ENCODE data around the gene LCE1F. TPM values are rescaled to one million over a fixed set of nuclear protein-coding genes. Genes with fewer than 3 reads are reported as not detected.

Gene LCE1F
- polyA plus RNA-seq, 3 donors, result not detected

DNA sequence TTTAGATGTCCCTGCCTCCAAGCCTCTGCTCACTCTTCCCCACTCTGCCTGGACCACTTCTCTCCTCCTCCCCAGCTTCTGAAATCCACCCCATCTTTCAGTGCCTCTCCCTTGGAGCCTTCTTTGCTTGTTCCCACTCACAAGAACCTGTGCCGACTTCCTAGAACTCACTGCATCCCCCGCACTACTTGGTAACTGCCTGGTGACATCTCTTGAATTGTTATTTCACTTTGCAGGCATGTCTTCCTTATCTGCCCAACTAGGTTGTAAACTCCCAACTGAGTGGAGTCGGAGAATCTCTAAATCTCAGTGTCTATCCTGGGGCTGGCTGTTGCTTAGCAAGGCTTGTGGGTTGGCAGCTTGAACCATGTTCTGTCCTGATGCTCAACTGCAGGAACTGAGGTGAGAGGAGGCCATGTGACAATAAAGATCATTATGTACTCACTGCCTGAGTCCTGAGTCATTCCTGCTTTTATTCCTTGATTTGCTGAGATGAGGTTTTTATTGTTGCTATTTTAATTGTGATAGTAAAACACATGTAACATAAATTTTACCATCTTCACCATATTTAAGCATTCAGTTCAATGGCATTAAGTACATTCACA, 13.2 kb upstream of the LCE1F start:
- no peak overlapping the region for H3K27ac ChIP-seq (ENCODE audit: low read depth, low read length)
- 83 to 87% (median 86%) methylated on average over 3 of the region's 3 CpGs for WGBS, 3 donors

DNA sequence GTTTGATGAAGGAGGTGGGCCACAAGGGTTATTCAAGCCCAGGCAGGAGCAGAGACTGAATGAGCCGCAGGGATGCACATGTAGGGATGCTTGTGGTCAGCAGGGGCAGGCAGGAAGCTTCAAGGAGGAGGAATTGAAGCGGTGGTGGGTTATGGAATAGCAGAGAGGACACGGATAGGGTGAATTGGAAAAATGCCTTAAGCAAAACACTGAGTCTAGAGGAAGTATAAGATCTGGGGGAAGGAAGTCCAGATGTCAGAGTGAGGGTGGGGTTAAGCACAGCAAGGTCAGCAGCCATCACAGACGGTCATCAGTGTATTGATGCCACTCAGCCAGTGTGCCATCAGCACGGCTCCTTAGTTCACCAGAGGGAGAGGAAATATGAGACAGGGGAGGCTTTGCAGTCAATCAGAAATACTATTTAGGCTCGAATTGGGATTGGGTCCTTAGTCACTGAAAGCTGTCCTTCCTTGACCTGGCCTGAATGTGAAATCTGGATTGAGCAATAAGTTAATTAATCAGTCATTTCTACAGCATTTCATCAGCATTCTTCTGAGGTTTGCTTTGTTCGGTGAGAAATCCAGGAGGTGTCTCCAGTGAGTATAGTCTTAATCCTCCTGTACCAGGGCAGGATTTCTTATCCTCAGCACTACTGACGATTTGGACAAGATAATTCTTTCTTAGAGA, 6.0 kb upstream of the LCE1F start:
- H3K27ac ChIP-seq (ENCODE audit: low read depth, low read length), result no peak overlapping the region
- WGBS, 3 donors, result 43 to 53% (median 53%) methylated on average over 8 of the region's 8 CpGs

DNA sequence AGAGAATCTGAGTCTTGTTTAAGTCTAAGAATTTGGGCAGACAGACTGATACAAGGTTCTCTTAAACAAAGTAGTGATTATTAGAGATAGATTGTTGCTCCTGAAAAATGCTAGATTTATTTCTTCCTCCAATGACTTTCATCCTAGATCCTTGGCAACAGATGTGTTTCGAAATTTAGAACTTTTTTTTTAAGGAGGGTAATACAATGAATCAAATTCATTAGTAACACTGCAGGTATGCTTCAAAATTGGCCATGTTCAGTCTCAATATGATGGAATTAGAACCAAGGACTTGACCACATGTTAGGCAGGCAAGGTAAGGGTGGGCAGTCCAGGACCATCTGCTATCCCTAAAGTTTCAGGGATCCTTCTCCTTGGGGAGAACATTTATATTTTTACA, 4.5 kb upstream of the LCE1F start:
- WGBS, 3 donors, result 55 to 79% (median 68%) methylated on average over 1 of the region's 1 CpG
- no peak overlapping the region for H3K27ac ChIP-seq (ENCODE audit: low read depth, low read length)

DNA sequence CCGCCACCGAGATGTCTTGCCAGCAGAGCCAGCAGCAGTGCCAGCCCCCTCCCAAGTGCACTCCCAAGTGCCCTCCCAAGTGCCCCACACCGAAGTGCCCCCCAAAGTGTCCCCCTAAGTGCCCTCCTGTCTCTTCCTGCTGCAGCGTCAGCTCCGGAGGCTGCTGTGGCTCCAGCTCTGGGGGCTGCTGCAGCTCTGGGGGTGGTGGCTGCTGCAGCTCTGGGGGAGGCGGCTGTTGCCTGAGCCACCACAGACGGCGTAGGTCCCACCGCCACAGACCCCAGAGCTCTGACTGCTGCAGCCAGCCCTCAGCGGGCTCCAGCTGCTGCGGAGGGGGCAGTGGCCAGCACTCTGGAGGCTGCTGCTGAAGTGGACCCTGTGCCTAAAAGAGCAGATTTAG, 1.4 kb downstream of the LCE1F start:
- H3K27ac ChIP-seq (ENCODE audit: low read depth, low read length), result no peak overlapping the region
- 78 to 85% (median 85%) methylated on average over 9 to 11 of the region's 11 CpGs for WGBS, 3 donors

DNA sequence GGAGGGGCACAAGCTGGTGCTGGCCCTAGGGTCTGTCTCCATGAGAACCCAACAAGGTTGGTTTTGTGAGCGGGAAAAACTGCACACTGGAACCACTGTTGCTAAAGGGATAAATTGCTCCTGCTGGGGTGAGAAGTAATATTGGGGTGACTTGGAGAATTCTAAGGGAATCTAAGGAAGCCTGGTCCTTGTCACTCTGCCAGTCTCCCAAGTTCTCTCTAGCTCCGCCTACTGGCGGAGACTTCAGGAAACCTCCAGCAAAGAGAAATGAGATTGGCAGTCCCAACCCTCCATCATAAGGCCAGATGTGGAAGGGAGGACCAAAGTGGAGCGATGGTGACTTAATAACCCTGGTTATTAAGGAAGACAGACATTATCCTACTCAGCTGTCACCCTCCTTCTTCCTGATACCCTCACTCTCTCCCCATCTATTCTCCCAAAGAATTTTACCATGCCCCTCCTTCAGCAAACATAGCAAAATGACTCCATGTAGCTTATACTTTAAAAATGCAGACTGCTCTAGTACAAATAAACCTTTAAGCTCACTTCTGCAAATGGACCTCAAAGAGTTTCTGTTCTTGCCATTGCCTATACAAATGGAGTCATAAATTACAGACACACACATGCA, 2.7 kb downstream of the LCE1F start:
- WGBS, 3 donors, result 55 to 74% (median 60%) methylated on average over 4 of the region's 4 CpGs
- no peak overlapping the region for H3K27ac ChIP-seq (ENCODE audit: low read depth, low read length)

DNA sequence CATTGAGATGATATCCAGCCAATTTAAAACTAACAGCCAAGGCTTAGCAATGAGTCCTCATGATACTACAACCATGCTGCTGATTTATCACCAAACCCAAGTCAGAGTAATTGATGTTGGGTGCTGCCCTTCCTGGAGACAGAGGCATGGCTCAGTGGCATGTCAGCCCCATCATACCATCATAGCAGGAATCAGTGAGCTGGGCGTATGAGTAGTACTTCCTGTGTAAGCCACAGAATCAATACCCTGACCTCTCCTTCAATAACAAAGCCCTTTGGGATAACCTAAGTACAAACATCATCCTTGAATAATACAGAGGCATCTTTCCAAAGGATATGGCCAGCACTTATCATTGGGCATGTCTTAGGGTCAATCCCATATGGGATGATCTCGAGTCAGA, 8.2 kb downstream of the LCE1F start:
- no peak overlapping the region for H3K27ac ChIP-seq (ENCODE audit: low read depth, low read length)
- 42 to 61% (median 58%) methylated on average over 2 of the region's 2 CpGs for WGBS, 3 donors

DNA sequence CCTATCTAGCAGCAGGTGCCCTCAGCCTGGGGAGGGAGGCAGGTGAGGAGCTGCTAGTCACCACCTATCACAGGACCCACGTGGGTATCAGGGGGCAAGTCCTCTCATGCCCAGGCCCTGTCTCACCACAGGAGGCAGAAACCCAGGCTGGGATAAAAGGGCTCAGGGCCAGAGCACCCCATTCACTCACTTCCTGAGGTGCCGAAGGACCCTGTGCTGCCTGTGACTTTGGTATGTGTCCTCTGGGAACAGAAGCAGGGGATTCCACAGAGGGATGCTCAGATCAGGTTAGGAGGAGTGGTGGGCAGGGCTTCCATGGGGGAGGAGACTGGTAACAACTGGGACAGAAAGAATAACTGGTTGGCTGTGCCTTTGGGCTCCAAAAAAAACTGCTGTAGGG, 11.1 kb downstream of the LCE1F start, which contains the start of gene LCE1E:
Gene LCE1E, plus strand, starts transcription at position 181 of the 400 bp plus-strand sequence. CDS start 1,043 bp downstream, outside the sequence.
- H3K27ac ChIP-seq (ENCODE audit: low read depth, low read length), result no peak within 1 kb of the TSS
- 33 to 38% (median 33%) methylated on average over 2 of the region's 2 CpGs for WGBS, 3 donors

DNA sequence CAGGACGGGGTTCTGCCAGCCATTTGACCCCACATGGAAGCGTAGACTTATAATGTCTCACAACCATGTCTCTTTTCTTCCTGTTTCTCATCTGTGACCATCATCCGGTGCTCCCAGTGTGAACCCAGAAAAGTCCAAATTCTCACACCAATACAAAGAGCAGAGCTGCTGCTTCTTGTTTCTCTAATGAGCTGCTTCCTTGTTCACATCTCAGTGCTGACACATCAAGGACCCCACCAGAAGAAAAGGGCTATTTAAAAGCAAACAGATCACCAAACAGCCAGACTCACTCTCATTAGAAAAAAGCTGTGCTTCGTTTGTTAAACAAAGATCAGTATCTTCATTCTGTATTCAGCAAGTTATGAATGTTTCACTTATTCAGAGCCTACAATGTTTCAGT, 20.7 kb downstream of the LCE1F start:
- no peak overlapping the region for H3K27ac ChIP-seq (ENCODE audit: low read depth, low read length)
- 41 to 62% (median 50%) methylated on average over 4 of the region's 4 CpGs for WGBS, 3 donors

DNA sequence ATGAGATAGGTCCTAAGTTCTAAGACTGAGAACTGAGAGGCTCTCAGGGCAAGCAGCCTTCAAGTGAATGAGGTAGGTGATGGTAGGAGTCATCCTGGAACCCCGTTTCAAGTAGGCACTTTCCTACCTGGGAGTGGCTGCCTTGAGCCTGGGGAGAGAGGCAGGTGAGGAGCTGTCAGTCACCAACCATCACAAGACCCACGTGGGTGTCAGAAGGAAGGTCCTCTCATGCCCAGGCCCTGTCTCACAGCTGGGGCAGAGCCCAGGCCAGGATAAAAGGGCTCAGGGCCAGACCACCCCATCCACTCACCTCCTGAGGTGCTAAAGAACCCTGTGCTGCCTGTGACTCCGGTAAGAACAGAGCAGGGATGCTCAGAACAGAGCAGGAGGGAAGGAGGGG, 21.5 kb downstream of the LCE1F start, which contains the start of gene LCE1D:
Gene LCE1D, plus strand, starts transcription at position 301 of the 400 bp plus-strand sequence. CDS start 1,074 bp downstream, outside the sequence.
- no peak within 1 kb of the TSS for H3K27ac ChIP-seq (ENCODE audit: low read depth, low read length)
- 29 to 40% (median 35%) methylated on average over 3 of the region's 3 CpGs for WGBS, 3 donors

DNA sequence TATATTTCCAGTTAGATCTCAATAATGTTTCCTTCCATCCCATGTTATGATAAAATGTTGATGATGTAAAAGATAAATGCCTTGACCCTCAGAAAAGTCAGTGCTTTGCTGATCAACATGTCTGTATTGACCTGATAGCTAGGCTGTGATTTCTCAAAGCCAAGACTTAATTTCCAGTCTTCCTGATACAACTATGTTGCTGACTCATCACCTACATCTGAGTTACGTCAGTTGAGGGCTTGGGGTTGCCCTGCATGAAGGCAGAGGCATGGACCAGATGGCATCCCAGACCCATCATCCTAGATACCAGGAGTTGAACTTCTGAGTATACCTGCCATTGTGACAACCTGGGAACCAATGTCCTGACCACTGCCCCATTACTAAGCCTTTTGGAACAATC, 26.4 kb downstream of the LCE1F start:
- no peak overlapping the region for H3K27ac ChIP-seq (ENCODE audit: low read depth, low read length)
- WGBS, 3 donors, result 35 to 61% (median 54%) methylated on average over 1 of the region's 1 CpG

DNA sequence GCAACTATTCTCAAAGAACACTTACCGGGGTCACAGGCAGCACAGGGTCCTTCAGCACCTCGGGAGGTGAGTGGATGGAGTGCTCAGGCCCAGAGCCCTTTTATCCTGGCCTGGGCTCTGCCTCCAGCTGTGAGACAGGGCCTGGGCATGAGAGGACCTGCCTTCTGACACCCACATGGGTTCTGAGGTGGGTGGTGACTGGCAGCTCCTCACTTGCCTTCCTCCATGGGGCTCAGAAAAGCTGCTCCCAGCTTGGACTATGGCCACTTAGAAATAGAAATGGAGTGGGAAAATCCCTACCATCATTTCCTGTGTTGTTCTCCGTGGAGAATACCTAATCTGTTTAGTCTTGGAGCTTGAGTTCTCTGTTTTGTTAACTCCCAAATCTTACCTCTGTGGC, 31.6 kb downstream of the LCE1F start, which contains the start of gene LCE1C:
Gene LCE1C, minus strand, starts transcription at position 76 of the 400 bp plus-strand sequence. CDS start 1,173 bp downstream, outside the sequence.
- WGBS, 3 donors, result 60 to 62% (median 61%) methylated on average over 3 of the region's 3 CpGs
- H3K27ac ChIP-seq (ENCODE audit: low read depth, low read length), result no peak within 1 kb of the TSS

DNA sequence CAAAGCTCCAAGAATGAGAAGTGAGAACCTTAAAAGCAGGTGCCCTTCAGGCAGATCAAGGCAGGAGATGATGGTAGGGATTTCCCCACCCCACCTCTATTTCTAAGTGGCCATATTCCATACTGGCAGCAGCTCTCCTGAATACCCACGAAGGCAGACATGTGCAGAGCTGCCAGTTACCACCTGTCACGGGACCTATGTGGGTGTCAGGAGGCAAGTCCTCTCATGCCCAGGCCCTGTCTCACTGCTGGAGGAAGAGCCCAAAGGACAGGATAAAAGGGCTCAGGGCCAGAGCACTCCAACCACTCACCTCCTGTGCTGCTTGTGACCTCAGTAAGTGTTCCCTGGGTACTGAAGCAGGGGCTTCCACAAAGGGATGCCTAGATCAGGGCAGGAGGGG, 36.1 kb downstream of the LCE1F start:
- H3K27ac ChIP-seq (ENCODE audit: low read depth, low read length), result no peak overlapping the region
- 66 to 84% (median 79%) methylated on average over 2 of the region's 2 CpGs for WGBS, 3 donors

DNA sequence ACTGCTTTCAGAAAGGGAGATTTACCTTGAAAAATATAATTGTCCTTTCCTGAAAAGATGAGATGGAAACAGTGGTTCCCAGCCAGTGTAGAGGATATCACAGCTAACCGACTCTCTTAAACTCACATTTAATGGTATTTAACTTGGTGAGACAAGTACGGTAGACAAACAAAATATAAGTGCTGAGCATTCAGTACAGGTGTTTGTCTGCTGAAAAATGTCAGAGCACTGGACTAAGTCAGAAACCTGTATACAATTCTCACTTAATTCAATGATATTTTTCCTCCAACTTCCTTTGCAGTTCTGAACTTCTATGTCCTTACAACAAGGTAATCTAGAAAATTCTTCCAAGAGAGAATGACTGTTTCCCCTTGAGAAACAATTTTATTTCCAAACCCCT, 36.7 kb downstream of the LCE1F start, which contains the start of gene LCE1B:
Gene LCE1B, plus strand, starts transcription at position 301 of the 400 bp plus-strand sequence. CDS start 476 bp downstream, outside the sequence.
- WGBS, 3 donors, result 47 to 92% (median 88%) methylated on average over 2 of the region's 2 CpGs
- no peak within 1 kb of the TSS for H3K27ac ChIP-seq (ENCODE audit: low read depth, low read length)

DNA sequence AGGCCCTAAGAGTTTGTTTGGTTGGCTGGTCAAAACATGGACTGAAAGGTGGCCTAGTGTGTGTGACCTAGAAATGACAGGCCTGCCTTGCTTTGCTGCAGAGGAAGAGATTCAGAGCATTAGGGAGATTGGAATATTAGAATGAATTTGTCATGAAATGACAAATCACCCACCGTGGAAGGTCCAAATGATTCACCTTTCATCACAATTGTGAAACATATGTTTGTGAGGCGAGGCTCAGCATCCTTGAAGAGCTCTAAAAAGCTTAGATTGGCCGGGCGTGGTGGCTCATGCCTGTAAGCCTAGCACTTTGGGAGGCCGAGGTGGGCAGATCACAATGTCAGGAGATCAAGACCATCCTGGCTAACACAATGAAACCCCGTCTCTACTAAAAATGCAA, 42.4 kb downstream of the LCE1F start:
- 83 to 90% (median 83%) methylated on average over 6 of the region's 6 CpGs for WGBS, 3 donors
- H3K27ac ChIP-seq (ENCODE audit: low read depth, low read length), result no peak overlapping the region

DNA sequence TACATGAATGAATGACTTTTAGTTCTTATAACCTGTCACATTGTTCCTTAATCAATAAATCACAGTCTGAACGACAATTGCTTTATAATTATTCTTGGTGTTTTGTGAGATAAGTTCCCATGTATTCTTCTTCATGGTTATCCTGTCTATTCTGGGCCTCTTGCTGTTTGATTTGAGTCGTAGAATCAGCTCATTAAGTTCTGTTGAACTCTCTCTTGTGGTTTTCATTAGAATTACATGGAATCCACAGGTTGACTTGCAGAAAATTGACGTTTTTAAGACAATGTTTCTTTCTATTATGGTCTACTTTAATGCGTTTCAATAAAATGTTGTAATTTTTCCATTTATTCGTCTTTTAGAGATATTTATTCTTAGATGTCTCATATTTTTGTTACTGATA, 48.4 kb downstream of the LCE1F start:
- no peak overlapping the region for H3K27ac ChIP-seq (ENCODE audit: low read depth, low read length)
- WGBS, 3 donors, result 30 to 45% (median 37%) methylated on average over 5 of the region's 5 CpGs

DNA sequence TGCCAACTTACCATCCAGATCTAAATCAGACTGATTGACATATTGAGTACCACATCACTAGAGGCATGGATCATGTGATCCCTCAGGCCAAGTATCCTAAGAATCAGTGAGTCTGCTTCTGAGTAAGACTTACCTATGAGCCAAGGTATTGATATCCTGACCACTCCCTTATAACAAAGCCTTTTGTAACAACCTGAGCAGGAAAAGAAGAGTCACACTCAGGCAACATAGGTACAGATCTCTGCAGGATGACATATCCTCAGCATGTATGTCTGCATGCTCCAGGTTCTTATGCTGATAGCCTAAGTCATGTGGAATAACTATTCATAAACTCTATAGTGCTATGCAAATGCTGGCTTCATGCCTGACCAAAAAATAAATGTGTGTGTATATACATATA, 50.0 kb downstream of the LCE1F start:
- H3K27ac ChIP-seq (ENCODE audit: low read depth, low read length), result no peak overlapping the region

Measured in adipose tissue (tissue), 3 donors.